Measurements from ENCODE around the gene DUOX1.
"Not testable (repeated sequence)": the region's sequence is repeated elsewhere in the genome, so short reads cannot be mapped to it uniquely, and the experiment has no call there.

The DUOX1 gene

GRCh38 chr15:45129651-45130129 is at the start of gene DUOX1, which contains the start of gene DUOXA1:
DUOX1 (plus strand) TSS chr15:45129994; CDS start chr15:45131967, 1,973 bp downstream.
DUOXA1 (minus strand) TSS chr15:45129879; CDS start chr15:45123014, 6,865 bp downstream.
- H3K9me3 Mint-ChIP-seq: no peaks in the 10 kb centered on the region
- DNase-seq (no peak), ATAC-seq (peak; percentile 68)
- H3K4me1 Mint-ChIP-seq: peaks cover 14% of the 10 kb centered on the region
- peak within 1 kb of the TSS; percentile 5 to 38 for H3K4me3 Mint-ChIP-seq
- no peak within 1 kb of the TSS for H3K27ac Mint-ChIP-seq
- peaks cover 91% of the 10 kb centered on the region for H3K27me3 Mint-ChIP-seq

- DNase-seq, ATAC-seq, H3K9me3 Mint-ChIP-seq, H3K4me3 Mint-ChIP-seq, H3K27ac Mint-ChIP-seq, H3K4me1 Mint-ChIP-seq: not testable (repeated sequence)
- H3K27me3 Mint-ChIP-seq: peaks cover 19% of the 10 kb centered on the region
These were observed 49.2 kb upstream of the DUOX1 start for GRCh38 chr15:45080593-45080992.

GRCh38 chr15:45082412-45082811 is 47.4 kb upstream of the DUOX1 start:
- H3K4me3 Mint-ChIP-seq, H3K9me3 Mint-ChIP-seq, ATAC-seq, DNase-seq, H3K4me1 Mint-ChIP-seq, H3K27ac Mint-ChIP-seq: not testable (repeated sequence)
- peaks cover 25% of the 10 kb centered on the region for H3K27me3 Mint-ChIP-seq

DNA sequence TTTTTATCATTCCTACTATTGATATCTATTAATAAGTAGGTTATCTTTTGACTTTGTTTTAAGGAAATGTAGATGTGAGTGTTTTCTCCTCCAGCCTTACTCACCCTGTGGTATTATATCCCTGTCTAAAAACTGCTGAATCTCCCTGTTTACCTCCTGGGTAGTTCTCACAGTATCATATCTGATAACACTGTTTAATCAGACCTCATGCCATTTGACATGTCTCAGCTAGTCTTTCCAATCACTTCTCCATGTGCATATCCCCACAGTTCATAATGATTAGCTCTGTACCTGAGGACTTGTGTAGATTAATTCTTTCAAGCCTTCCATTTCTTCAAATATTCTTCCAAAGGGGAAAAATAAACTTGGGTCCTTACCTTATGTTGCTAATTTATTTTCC is 46.6 kb upstream of the DUOX1 start:
- Mint-ChIP-seq H3K27ac (no peak overlapping the region), H3K4me1 (no peaks in the 10 kb centered on the region), H3K9me3 (no peaks in the 10 kb centered on the region), H3K4me3 (no peak overlapping the region), H3K27me3 (peaks cover 25% of the 10 kb centered on the region)
- ATAC-seq: no peak
- DNase-seq: no peak

- Mint-ChIP-seq H3K9me3 (no peaks in the 10 kb centered on the region), H3K27me3 (peaks cover 25% of the 10 kb centered on the region), H3K4me1 (no peaks in the 10 kb centered on the region), H3K4me3 (no peak overlapping the region), H3K27ac (no peak overlapping the region)
- ATAC-seq (no peak), DNase-seq (no peak)
These were observed 45.6 kb upstream of the DUOX1 start for GRCh38 chr15:45084163-45084562.

DNA sequence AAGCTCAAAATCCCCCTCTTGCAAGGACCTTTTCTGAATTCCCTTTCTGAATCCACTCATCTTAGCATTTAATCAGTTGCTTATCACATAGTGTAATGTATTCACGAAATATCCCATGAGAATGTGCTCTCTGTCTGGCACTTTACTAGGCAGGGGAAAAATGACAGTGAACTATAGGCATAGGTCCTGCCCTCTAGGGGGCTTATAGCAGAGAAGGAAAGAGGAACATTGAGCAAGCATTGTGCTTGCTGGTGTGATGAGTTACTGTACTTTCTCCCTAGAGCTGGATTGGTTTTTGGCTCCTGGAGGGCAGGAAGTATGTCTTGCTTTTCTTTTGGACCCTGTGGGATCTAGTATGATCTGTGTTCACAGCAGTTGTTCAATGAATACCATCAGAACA is 42.3 kb upstream of the DUOX1 start:
- Mint-ChIP-seq H3K27ac (no peak overlapping the region), H3K4me3 (no peak overlapping the region), H3K4me1 (no peaks in the 10 kb centered on the region), H3K27me3 (peaks cover 39% of the 10 kb centered on the region), H3K9me3 (no peaks in the 10 kb centered on the region)
- ATAC-seq (no peak), DNase-seq (no peak)

DNA sequence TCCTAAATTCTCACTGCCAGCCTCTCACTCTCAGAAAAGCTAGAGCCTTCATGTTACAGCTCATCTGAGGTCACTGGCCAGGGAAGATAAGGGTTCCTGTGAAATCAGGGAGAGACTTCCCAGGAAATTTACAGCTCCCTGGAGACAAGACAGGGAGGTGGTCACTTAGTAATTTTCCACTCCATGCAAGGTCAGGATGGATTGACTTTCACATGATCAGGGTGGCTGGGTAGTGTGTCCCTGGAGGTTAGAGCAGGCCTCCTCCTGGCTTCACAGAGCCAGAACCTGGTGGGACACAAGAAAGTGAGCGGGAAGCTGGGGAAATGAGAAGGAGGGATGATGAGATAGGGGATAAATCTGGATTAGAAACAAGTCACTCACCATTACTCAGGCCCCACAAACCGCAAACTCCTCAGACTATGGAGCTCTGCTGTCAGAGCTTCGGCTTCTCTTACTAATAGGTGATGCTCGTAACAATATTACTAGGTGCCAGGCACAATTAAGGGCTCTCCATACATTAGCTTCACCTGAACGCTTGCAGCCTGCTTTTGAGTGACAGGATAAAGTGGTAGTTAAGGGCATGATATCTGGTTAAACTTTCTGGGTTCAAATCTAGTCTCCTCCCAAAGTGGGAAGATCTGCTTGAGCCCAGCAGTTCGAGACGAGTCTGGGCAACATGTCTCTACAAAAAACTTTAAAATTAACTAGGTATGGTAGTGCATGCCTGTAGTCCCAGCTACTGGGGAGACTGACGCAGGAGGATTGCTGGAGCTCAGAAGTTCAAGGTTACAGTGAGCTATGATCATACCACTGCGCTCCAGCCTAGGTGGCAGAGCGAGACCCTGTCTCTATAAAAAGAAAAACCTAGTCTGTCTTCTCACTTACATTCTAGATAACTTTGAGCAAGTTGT is 40.7 kb upstream of the DUOX1 start:
- no peak for ATAC-seq
- Mint-ChIP-seq H3K4me3 (no peak overlapping the region), H3K27me3 (peaks cover 26% of the 10 kb centered on the region), H3K9me3 (no peaks in the 10 kb centered on the region), H3K4me1 (no peaks in the 10 kb centered on the region), H3K27ac (peak overlapping the region in 1 of 2 donors; percentile 23)
- no peak for DNase-seq

DNA sequence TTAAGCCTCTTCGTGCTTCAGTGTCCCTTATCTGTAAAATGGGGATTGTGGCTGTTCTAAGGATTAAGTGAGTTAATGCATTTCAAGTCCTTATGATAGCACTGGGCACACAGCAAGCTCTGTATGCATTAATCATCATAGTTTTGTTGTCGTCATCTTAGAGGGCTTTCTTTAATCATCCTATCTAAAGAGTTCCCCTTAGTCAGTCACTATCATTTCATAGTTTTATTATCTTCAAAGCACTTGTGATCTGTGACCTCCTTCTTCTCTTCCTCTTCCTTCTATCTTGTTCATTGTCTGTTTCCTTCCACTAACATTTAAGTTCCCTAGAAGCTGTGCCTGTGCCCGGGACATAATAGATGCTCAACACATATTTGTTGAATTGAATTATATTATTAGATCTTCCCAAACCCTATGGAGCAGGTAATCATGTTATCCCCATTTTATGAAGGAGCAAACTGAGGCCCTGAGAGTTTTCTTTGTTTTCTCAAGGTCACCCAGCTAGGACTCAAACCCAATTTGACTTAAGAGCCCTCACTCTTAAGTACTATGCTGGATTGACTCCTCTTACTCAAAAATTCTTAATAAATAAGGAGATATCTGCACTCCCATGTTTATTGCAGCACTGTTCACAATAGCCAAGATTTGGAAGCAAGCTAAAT is 40.0 kb upstream of the DUOX1 start:
- Mint-ChIP-seq H3K27ac (no peak overlapping the region), H3K4me3 (no peak overlapping the region), H3K27me3 (peaks cover 20% of the 10 kb centered on the region), H3K9me3 (no peaks in the 10 kb centered on the region), H3K4me1 (no peaks in the 10 kb centered on the region)
- DNase-seq: no peak
- no peak for ATAC-seq

GRCh38 chr15:45091161-45091560 is 38.6 kb upstream of the DUOX1 start:
- H3K4me3 Mint-ChIP-seq: no peak overlapping the region
- H3K9me3 Mint-ChIP-seq: no peaks in the 10 kb centered on the region
- peak overlapping the region in 1 of 2 donors; percentile 64 for H3K27ac Mint-ChIP-seq
- ATAC-seq (no peak), DNase-seq (no peak)
- peaks cover 20% of the 10 kb centered on the region for H3K27me3 Mint-ChIP-seq
- H3K4me1 Mint-ChIP-seq: no peaks in the 10 kb centered on the region

DNA sequence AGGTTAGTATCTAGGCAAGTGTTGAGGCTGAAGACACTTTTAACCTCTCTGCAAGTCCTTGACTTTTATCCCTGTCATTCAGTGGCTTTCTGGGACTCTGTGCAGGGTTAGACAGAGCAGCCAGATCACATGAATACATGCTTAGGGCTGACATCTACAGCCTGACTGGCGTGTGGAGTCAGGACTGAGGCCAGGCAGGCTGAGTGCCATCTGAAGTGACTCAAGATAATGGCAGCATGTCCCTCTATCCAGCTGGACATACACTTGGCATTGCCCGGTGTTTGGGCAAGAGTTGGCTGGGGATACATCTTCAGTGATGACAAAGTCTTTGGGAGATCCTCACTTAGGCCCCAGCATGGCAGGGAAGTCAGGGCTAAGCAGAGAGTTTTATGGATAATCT is 38.2 kb upstream of the DUOX1 start:
- H3K27ac Mint-ChIP-seq: no peak overlapping the region
- no peak for DNase-seq
- ATAC-seq: no peak
- H3K4me1 Mint-ChIP-seq: no peaks in the 10 kb centered on the region
- no peaks in the 10 kb centered on the region for H3K9me3 Mint-ChIP-seq
- H3K4me3 Mint-ChIP-seq: no peak overlapping the region
- H3K27me3 Mint-ChIP-seq: peaks cover 20% of the 10 kb centered on the region

- Mint-ChIP-seq H3K9me3 (no peaks in the 10 kb centered on the region), H3K27me3 (peaks cover 13% of the 10 kb centered on the region), H3K4me1 (no peaks in the 10 kb centered on the region), H3K27ac (no peak overlapping the region), H3K4me3 (no peak overlapping the region)
- ATAC-seq (no peak), DNase-seq (no peak)
These were observed 36.8 kb upstream of the DUOX1 start for GRCh38 chr15:45093013-45093412.

DNA sequence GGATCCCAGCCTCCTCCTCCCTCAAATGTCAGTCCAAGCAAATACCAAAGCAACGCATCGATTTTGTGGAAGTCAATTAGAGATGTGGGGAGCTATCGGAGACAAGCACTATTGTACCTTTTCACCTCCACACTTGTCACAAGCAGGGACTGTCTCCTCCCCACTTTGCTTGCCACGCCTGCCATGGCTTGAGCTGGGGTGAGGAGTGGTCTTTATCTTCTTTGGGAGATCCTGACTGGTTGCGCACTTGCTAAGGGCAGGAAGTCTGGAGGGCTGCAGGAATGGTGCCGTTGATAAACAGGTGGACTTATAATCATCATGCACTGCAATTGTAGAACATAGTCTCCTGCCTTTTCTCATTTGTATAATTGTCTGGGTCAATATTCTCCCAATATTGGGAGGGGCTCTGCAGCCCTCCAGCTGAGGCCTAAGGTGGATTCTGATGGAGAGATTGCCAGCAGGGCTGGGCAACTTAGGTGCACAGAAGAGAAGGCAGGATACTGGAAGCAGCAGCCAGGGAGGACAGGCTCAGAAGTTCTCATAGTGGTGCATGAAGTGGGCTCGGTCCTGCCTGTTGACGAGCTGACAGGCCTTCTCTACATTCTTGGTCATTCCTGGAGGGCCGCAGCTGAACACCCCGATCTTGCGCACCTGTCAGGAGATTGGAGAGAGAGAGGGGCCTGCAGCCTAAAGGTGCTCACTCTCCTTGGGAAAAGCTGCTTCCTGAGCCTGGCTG is 36.0 kb upstream of the DUOX1 start:
- DNase-seq: no peak
- Mint-ChIP-seq H3K4me1 (no peaks in the 10 kb centered on the region), H3K9me3 (no peaks in the 10 kb centered on the region), H3K4me3 (no peak overlapping the region), H3K27me3 (peaks cover 13% of the 10 kb centered on the region), H3K27ac (no peak overlapping the region)
- no peak for ATAC-seq

DNA sequence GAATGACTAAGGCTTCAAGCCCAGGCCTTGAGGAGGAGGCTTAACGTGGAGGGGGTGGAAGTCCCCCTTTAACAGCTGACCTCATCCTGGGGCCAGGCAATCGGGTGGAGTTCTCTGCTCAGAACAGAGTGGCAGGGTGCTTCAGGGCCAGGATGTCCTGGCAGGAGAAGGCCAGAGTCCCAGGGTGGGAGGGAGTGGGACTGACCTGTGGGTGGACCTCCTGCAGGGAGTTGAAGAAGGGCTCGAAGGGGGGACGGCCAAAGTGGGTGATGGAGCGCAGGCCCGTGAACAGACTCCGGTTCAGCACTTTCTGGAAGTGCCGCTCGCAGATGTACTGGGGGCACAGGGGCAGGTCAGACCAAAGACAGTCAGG is 35.5 kb upstream of the DUOX1 start:
- Mint-ChIP-seq H3K9me3 (no peaks in the 10 kb centered on the region), H3K4me3 (no peak overlapping the region), H3K27me3 (peaks cover 13% of the 10 kb centered on the region), H3K4me1 (no peaks in the 10 kb centered on the region), H3K27ac (no peak overlapping the region)
- ATAC-seq (no peak), DNase-seq (no peak)

GRCh38 chr15:45095661-45096060 is 34.1 kb upstream of the DUOX1 start:
- H3K27ac Mint-ChIP-seq: peak overlapping the region in 1 of 2 donors; percentile 5
- ATAC-seq: no peak
- peaks cover 13% of the 10 kb centered on the region for H3K27me3 Mint-ChIP-seq
- no peaks in the 10 kb centered on the region for H3K9me3 Mint-ChIP-seq
- no peaks in the 10 kb centered on the region for H3K4me1 Mint-ChIP-seq
- no peak for DNase-seq
- H3K4me3 Mint-ChIP-seq: no peak overlapping the region

DNA sequence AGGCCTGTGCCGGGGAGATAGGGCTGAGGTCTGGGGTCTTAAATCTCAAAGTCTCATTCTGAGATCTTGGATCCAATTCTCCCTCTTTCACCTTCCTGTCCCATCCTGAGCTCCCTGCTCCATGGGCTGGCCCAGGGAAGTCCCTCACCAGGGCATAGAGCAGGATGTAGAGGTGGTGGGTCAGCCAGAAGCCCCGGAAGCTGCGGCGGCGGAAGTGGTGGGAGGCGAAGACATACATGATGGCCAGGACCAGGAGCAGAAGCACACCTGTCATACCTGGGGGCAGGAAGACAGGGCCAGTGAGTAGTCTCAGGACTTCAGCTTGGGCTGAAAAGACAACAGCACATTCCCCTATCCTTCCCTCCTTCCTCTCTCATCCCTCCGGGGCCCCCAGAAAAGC is 32.3 kb upstream of the DUOX1 start:
- Mint-ChIP-seq H3K27ac (no peak overlapping the region), H3K4me1 (no peaks in the 10 kb centered on the region), H3K27me3 (no peaks in the 10 kb centered on the region), H3K4me3 (no peak overlapping the region), H3K9me3 (no peaks in the 10 kb centered on the region)
- DNase-seq: no peak
- ATAC-seq: no peak
